ENCODE data around the gene NANOS3.
A peak's percentile ranks its signal among the peaks of the same experiment; 100 is the strongest.

NANOS3 gene

DNA sequence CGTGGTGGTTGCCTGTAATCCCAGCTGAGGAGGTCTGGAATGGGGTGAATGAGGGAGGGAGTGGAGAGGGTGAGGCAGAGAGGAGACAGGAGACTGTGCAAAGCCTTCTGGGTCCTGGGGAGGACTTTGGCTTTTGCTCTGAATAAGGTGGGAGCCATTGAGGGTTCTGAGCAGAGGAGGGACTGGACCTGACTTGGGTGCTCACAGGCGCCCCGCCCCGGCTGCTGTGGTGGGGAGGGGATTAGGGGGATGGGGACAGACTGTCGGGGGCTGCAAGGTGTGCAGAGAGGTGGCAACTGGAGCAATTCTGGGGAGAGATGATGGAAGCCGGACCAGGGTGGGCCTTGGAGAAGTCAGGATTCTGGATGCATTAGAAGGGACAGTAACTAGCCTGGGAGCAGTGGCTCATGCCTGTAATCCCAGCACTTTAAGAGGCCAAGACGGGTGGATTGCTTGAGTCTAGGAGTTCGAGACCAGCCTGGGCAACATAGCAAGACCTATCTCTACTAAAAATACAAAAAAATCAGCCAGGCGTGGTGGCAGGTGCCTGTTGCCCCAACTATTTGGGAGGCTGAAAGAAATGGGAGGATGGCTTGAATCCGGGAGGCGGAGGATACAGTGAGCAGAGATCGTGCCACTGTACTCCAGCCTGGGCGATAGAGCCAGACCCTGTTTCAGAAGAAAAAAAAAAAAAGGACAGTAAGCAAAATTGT, 16.1 kb upstream of the NANOS3 start:
- Histone ChIP-seq H3K9me3 (ENCODE audit: low read length) (no peaks in the 10 kb centered on the region), H3K4me1 (ENCODE audit: insufficient read depth, low read length) (peaks cover 12% of the 10 kb centered on the region), H3K9ac (ENCODE audit: low read length) (peak overlapping the region; percentile 78), H3K36me3 (ENCODE audit: insufficient read depth, low read length) (no peaks in the 10 kb centered on the region), H3K4me3 (ENCODE audit: low read depth in 1 of 2, low read length in 2 of 2) (no peak overlapping the region), H3K27ac (ENCODE audit: low read depth, low read length) (peak overlapping the region; percentile 96), H3K27me3 (ENCODE audit: control insufficient read depth in 1 of 2, insufficient read depth in 2 of 2, low read length in 2 of 2) (no peaks in the 10 kb centered on the region)

DNA sequence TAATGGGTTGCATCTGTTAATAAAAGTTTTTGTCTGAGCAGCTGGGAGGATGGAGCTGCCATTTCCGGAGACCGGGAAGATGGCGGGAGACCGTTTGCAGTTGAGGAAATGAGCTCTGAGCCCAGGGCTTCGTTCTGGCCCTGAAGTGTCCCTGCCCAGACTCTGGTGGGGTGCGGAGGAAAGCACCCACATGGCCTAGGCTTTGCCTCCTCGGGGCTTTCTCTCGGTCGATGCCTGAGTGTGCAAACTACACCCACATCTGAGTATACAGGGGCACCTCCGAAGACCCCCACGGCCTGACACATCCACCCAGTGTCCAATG, 15.6 kb upstream of the NANOS3 start:
- no peaks in the 10 kb centered on the region for H3K36me3 ChIP-seq (ENCODE audit: insufficient read depth, low read length)
- H3K27me3 ChIP-seq (ENCODE audit: control insufficient read depth in 1 of 2, insufficient read depth in 2 of 2, low read length in 2 of 2): no peaks in the 10 kb centered on the region
- peak overlapping the region; percentile 96 for H3K27ac ChIP-seq (ENCODE audit: low read depth, low read length)
- H3K9ac ChIP-seq (ENCODE audit: low read length): peak overlapping the region; percentile 78
- H3K4me3 ChIP-seq (ENCODE audit: low read depth in 1 of 2, low read length in 2 of 2): peak overlapping the region; percentile 50 to 64
- peaks cover 15% of the 10 kb centered on the region for H3K4me1 ChIP-seq (ENCODE audit: insufficient read depth, low read length)
- no peaks in the 10 kb centered on the region for H3K9me3 ChIP-seq (ENCODE audit: low read length)

DNA sequence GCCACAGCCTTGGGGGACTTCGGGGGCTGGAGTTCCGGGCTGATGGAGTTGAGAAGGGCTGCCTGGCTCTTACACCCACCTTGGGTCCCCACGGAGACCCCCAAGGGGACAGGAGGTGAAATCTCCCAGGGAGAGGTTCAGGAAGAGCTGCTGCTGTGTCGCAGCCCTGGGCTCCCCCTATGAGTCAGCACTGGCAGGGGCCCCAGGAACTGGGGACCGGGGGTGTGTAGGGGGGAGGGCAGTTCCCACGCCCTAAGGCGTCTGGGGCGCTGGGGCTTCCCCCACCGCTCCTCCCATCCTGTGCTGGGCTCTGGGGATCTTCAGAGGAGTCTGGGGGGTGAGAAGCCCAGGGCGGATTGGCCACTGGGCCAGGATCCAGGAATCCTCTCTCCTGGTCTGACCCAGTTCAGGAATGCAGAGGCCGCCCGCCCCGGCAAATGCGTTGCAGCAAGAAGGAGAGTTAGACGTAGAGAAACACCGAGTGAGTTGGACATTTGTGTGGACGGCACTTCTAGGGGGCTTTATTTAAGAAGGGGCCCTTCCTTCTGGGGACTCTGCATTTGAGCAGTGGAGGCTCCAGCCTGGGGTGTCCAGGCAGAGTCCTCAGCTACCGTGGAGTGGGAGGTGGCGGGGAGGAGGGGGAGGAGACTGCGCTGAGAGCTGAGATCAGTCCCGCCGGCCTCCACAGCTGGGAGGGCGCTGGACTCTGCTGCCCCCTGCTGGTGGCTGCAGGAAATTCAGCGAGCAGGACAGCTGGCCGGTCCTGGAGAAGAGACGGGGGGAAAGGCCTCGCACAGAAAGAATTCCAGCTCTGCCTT, 15.0 kb upstream of the NANOS3 start:
- Histone ChIP-seq H3K9ac (ENCODE audit: low read length) (peak overlapping the region; percentile 78), H3K4me3 (ENCODE audit: low read depth in 1 of 2, low read length in 2 of 2) (peak overlapping the region; percentile 50 to 64), H3K36me3 (ENCODE audit: insufficient read depth, low read length) (no peaks in the 10 kb centered on the region), H3K9me3 (ENCODE audit: low read length) (no peaks in the 10 kb centered on the region), H3K27me3 (ENCODE audit: control insufficient read depth in 1 of 2, insufficient read depth in 2 of 2, low read length in 2 of 2) (no peaks in the 10 kb centered on the region), H3K4me1 (ENCODE audit: insufficient read depth, low read length) (peaks cover 17% of the 10 kb centered on the region), H3K27ac (ENCODE audit: low read depth, low read length) (peak overlapping the region; percentile 96)

DNA sequence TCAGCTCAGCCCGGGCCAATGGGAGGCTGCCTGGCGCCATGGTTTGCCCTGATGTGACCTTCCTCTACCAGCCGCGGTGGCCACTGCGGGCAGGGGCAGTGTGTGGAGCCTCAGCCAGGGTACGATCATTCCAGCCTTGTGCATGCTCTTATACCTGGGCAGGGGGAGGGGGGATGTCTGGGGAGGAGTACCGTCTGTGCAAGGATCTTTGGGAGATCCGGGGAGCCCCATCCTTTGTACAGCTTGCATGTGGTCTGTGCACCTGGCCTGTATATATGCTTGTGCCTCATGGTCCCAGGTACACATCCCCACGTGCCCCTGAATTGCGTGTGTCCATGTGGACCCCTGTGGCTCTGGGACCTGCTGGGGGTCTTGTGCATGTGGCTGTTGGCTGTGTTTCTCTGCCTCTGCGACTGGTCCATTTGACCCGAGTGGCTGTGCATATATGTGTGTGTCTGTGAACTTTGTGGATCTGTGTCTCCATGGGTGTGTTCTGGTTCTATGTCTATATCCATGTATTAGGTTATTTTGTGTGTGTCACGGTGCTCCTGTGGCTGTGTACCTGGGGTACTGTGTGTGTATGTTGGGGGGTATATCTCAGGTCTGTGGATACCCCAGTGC, 12.8 kb upstream of the NANOS3 start:
- no peaks in the 10 kb centered on the region for H3K9me3 ChIP-seq (ENCODE audit: low read length)
- no peak overlapping the region for H3K27ac ChIP-seq (ENCODE audit: low read depth, low read length)
- no peak overlapping the region for H3K4me3 ChIP-seq (ENCODE audit: low read depth in 1 of 2, low read length in 2 of 2)
- no peaks in the 10 kb centered on the region for H3K36me3 ChIP-seq (ENCODE audit: insufficient read depth, low read length)
- H3K27me3 ChIP-seq (ENCODE audit: control insufficient read depth in 1 of 2, insufficient read depth in 2 of 2, low read length in 2 of 2): no peaks in the 10 kb centered on the region
- no peak overlapping the region for H3K9ac ChIP-seq (ENCODE audit: low read length)
- H3K4me1 ChIP-seq (ENCODE audit: insufficient read depth, low read length): peaks cover 17% of the 10 kb centered on the region

DNA sequence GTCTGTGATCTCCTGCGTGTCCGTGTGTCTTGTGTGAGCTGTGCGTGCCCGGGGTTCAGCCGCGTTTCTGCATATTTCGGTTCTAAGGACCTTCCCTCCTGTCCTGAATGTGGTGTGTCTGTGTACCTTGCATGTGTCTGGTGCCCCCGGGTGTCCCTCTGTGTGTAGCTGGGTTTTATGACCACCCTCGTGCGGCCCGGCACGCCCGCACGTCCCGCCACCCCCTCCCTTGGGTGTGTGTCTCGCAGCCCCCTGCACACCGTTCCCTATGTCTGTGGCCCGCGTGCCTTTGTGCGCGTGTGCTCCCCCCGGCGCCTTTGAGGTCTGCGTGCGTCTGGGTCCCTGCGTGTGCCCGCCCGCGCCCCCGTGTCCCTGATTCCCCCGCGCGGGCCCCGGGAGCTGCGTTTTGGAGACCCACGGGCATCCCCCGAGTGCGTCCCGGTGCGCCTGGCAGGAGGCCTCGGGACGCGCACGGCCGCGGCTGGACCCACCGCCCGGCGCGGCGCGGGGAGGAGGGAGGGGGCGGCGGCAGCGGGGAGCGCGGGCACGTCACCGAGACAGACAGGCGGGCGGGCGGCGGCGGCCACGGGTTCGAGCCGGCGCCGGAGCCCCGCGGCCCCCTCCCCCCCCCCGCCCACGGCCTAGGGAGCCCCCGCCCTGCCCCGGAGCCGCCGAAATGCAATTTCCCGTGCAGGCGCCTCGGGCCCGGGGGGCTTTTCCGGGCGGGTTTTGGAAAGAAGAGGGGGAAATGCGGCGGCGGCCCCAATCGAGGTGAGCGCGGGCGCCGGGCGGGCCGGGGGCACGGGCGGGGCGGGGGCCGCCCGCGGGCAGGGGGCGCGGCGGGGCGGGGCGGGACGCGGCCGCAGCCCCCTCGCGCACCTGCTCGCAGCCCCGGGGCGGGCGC, 12.0 kb upstream of the NANOS3 start:
- H3K27me3 ChIP-seq (ENCODE audit: control insufficient read depth in 1 of 2, insufficient read depth in 2 of 2, low read length in 2 of 2): no peaks in the 10 kb centered on the region
- no peak overlapping the region for H3K27ac ChIP-seq (ENCODE audit: low read depth, low read length)
- no peaks in the 10 kb centered on the region for H3K36me3 ChIP-seq (ENCODE audit: insufficient read depth, low read length)
- no peak overlapping the region for H3K4me3 ChIP-seq (ENCODE audit: low read depth in 1 of 2, low read length in 2 of 2)
- H3K9ac ChIP-seq (ENCODE audit: low read length): no peak overlapping the region
- no peaks in the 10 kb centered on the region for H3K9me3 ChIP-seq (ENCODE audit: low read length)
- H3K4me1 ChIP-seq (ENCODE audit: insufficient read depth, low read length): peaks cover 17% of the 10 kb centered on the region

DNA sequence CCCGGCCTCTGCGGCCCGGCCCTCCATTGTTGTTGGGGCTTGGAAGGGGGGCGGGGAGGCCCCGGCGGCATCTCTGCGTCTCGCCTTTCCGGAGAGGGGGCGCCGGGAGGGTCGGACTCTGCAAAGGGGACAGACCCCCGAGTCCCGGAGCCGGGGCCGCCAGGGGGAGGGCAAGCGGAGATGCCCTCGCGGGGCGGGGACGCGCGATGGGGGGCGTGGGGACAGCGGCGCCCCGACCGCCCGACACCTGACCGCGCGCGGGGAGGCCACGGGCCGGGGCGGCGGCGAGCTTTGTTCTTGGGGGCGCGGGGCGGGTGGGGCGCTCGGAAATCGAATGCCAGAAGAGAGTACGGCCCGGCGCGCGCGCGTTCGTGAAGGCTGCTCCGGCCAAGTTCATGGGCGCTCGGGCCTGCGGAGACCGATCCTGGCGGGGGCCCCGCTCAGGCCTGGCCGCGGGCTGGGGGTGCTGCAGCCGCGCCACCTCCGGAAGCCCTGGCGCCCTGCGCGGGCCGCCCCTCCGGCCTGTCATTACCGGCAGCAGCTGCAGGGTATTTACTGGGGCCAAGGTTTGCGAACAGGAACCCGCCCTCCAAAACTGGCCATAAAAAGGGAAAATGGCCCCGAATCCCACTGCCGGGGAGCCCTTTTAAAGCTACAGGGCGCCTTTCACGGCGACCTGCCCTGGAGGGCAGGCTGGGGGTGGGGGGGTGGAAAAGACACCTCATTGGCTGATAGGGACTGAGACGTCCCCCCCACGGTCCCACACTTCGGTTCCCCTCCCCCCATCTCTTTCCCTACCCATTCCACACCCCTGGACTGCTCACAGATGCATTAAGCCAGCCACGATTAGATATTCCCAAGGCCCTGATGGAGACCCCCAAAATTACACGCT, 11.1 kb upstream of the NANOS3 start:
- H3K9ac ChIP-seq (ENCODE audit: low read length): peak overlapping the region; percentile 45
- peak overlapping the region; percentile 50 to 54 for H3K4me3 ChIP-seq (ENCODE audit: low read depth in 1 of 2, low read length in 2 of 2)
- H3K27me3 ChIP-seq (ENCODE audit: control insufficient read depth in 1 of 2, insufficient read depth in 2 of 2, low read length in 2 of 2): no peaks in the 10 kb centered on the region
- peaks cover 17% of the 10 kb centered on the region for H3K4me1 ChIP-seq (ENCODE audit: insufficient read depth, low read length)
- no peaks in the 10 kb centered on the region for H3K9me3 ChIP-seq (ENCODE audit: low read length)
- peak overlapping the region; percentile 78 for H3K27ac ChIP-seq (ENCODE audit: low read depth, low read length)
- H3K36me3 ChIP-seq (ENCODE audit: insufficient read depth, low read length): no peaks in the 10 kb centered on the region

DNA sequence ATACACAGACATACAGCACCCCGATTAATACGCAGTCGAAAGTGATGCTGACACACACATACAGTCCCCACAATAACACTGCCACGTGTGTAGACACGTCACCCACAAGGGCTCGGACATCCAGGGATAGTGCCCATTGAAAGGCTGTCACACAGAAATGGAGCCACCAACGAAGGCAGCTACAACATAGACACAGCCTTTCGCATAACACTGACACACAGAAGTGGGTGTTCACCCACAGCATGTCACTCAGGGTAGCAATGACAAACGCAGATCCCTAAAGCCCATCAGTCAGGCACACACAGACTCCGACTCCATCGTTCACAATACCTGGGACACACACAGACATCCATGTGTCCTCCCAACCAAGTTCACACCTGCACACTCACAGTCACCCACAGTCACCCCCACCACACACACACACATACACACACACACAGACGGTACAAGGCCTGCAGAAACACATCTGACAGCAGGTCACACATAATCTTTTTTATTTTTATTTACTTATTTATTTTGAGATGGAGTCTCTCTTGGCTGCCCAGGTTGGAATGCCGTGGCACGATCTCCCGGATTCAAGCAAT, 10.4 kb upstream of the NANOS3 start:
- Histone ChIP-seq H3K27me3 (ENCODE audit: control insufficient read depth in 1 of 2, insufficient read depth in 2 of 2, low read length in 2 of 2) (no peaks in the 10 kb centered on the region), H3K27ac (ENCODE audit: low read depth, low read length) (no peak overlapping the region), H3K9ac (ENCODE audit: low read length) (peak overlapping the region; percentile 45), H3K9me3 (ENCODE audit: low read length) (no peaks in the 10 kb centered on the region), H3K4me3 (ENCODE audit: low read depth in 1 of 2, low read length in 2 of 2) (peak overlapping the region; percentile 50 to 54), H3K4me1 (ENCODE audit: insufficient read depth, low read length) (peaks cover 10% of the 10 kb centered on the region), H3K36me3 (ENCODE audit: insufficient read depth, low read length) (no peaks in the 10 kb centered on the region)

DNA sequence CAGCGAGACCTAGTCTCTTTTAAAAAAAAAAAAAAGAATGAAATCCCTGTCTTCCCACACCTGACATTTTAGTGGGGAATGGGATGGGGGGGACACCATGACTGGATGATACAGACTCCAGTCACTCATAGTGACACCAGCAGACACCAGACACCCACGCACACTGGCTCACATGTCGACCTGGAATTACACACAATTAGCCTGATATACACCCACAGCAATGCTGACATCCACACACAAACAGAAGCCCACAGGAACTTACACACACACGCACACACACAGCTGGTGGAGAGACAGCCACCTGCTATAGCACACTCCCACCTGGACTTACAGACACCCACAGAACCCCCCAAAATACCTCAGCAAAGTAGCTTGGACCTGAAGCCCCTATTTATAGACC, 8.3 kb upstream of the NANOS3 start:
- Histone ChIP-seq H3K4me3 (ENCODE audit: low read depth in 1 of 2, low read length in 2 of 2) (no peak overlapping the region), H3K27ac (ENCODE audit: low read depth, low read length) (no peak overlapping the region), H3K36me3 (ENCODE audit: insufficient read depth, low read length) (no peaks in the 10 kb centered on the region)

DNA sequence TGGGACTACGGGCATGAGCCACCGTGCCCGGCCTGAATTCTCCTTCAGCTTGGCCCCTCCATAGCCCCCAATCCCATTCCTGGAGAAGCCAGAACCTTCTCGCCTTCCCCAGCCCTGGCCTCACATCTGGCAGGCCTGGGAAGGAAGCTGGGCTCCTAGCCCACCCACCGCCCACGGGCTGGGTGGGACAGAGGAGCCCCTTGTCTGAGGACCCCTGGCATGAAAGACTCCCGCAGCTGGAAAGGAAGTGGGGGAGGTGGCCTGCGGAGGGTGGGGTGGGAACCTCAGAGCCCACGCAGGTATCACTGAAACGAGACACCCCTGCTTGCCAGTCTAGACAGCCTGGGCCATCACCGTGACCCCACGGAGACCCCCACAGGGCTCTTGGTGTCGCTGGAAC, 7.7 kb upstream of the NANOS3 start:
- Histone ChIP-seq H3K4me1 (ENCODE audit: insufficient read depth, low read length) (peaks cover 5% of the 10 kb centered on the region), H3K36me3 (ENCODE audit: insufficient read depth, low read length) (no peaks in the 10 kb centered on the region), H3K9me3 (ENCODE audit: low read length) (no peaks in the 10 kb centered on the region), H3K27ac (ENCODE audit: low read depth, low read length) (no peak overlapping the region), H3K9ac (ENCODE audit: low read length) (no peak overlapping the region), H3K4me3 (ENCODE audit: low read depth in 1 of 2, low read length in 2 of 2) (no peak overlapping the region), H3K27me3 (ENCODE audit: control insufficient read depth in 1 of 2, insufficient read depth in 2 of 2, low read length in 2 of 2) (peaks cover 0 to 6% of the 10 kb centered on the region in 2 donors)

More for the DNA sequence above, 8.3 kb upstream of the NANOS3 start:
- no peak overlapping the region for H3K9ac ChIP-seq (ENCODE audit: low read length)
- peaks cover 5% of the 10 kb centered on the region for H3K4me1 ChIP-seq (ENCODE audit: insufficient read depth, low read length)
- peaks cover 0 to 6% of the 10 kb centered on the region in 2 donors for H3K27me3 ChIP-seq (ENCODE audit: control insufficient read depth in 1 of 2, insufficient read depth in 2 of 2, low read length in 2 of 2)
- H3K9me3 ChIP-seq (ENCODE audit: low read length): no peaks in the 10 kb centered on the region

DNA sequence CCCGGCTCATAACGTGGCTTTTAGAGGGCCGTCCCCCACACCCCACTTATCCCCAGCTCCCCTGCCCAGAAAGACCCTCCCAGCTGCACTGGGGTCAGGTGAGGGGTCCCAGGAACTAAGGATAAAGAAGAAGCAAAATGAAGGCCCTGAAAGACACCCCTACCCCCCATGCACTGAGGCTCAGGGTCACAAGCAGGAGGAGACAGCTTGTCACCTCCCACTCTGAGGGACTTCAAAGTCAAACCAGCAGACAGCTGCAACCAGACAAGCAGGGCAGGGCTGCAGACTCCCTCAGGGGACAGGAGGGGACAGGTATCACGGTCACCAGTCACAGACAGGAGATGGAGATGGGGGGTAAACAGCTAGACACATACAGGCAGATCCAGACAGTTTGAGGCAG, 6.1 kb upstream of the NANOS3 start:
- no peak overlapping the region for H3K27ac ChIP-seq (ENCODE audit: low read depth, low read length)
- H3K4me3 ChIP-seq (ENCODE audit: low read depth in 1 of 2, low read length in 2 of 2): no peak overlapping the region
- peaks cover 5% of the 10 kb centered on the region for H3K4me1 ChIP-seq (ENCODE audit: insufficient read depth, low read length)
- no peaks in the 10 kb centered on the region for H3K36me3 ChIP-seq (ENCODE audit: insufficient read depth, low read length)
- peaks cover 0 to 6% of the 10 kb centered on the region in 2 donors for H3K27me3 ChIP-seq (ENCODE audit: control insufficient read depth in 1 of 2, insufficient read depth in 2 of 2, low read length in 2 of 2)
- H3K9me3 ChIP-seq (ENCODE audit: low read length): no peaks in the 10 kb centered on the region
- no peak overlapping the region for H3K9ac ChIP-seq (ENCODE audit: low read length)
